GM19467 (cell line): ENCODE measurements around the gene HTRA3.

Experiments
- ATAC-seq: cut with Tn5 transposase; IDR thresholded peaks from one replicate; pipeline ENCODE4 v1.9.1; 2021; ENCODE audit warnings: mild to moderate bottlenecking, moderate library complexity; ENCODE audit not compliant: unreplicated experiment

The HTRA3 gene

GRCh38 chr4:8245884-8246833 is 23.4 kb upstream of the HTRA3 start:
- no peak for ATAC-seq

- no peak for ATAC-seq
Observed at GRCh38 chr4:8247047-8247930, 22.3 kb upstream of the HTRA3 start.

- no peak for ATAC-seq
Observed at GRCh38 chr4:8248091-8248490, 21.5 kb upstream of the HTRA3 start.

- no peak for ATAC-seq
Observed at GRCh38 chr4:8250227-8250626, 19.3 kb upstream of the HTRA3 start.

GRCh38 chr4:8250637-8251036 is 18.9 kb upstream of the HTRA3 start:
- no peak for ATAC-seq

- no peak for ATAC-seq
Observed at GRCh38 chr4:8251110-8251883, 18.3 kb upstream of the HTRA3 start.

- no peak for ATAC-seq
Observed at GRCh38 chr4:8252301-8253173, 17.0 kb upstream of the HTRA3 start.

GRCh38 chr4:8254076-8254475 is 15.5 kb upstream of the HTRA3 start:
- no peak for ATAC-seq

GRCh38 chr4:8255698-8256441 is 13.7 kb upstream of the HTRA3 start:
- ATAC-seq: no peak

GRCh38 chr4:8257854-8258253 is 11.7 kb upstream of the HTRA3 start:
- no peak for ATAC-seq

- no peak for ATAC-seq
Observed at GRCh38 chr4:8258552-8259212, 10.9 kb upstream of the HTRA3 start.

- ATAC-seq: no peak
Observed at GRCh38 chr4:8259743-8260430, 9.7 kb upstream of the HTRA3 start.

- ATAC-seq: no peak
Observed at GRCh38 chr4:8260656-8261111, 8.9 kb upstream of the HTRA3 start.

GRCh38 chr4:8261851-8262535 is 7.6 kb upstream of the HTRA3 start:
- ATAC-seq: no peak

- ATAC-seq: no peak
Observed at GRCh38 chr4:8262637-8263322, 6.8 kb upstream of the HTRA3 start.

GRCh38 chr4:8263397-8263796 is 6.2 kb upstream of the HTRA3 start:
- no peak for ATAC-seq

- ATAC-seq: no peak
Observed at GRCh38 chr4:8264106-8264505, 5.4 kb upstream of the HTRA3 start.
